ENCODE measurements around the gene ACADVL. TPM values are rescaled to one million over a fixed set of nuclear protein-coding genes. Genes with fewer than 3 reads are reported as not detected.
"Not testable (repeated sequence)": the region's sequence is repeated elsewhere in the genome, so short reads cannot be mapped to it uniquely, and the experiment has no call there.

ACADVL gene
- total RNA-seq, 2 donors from 2014 or later, result 589 to 593 TPM

DNA sequence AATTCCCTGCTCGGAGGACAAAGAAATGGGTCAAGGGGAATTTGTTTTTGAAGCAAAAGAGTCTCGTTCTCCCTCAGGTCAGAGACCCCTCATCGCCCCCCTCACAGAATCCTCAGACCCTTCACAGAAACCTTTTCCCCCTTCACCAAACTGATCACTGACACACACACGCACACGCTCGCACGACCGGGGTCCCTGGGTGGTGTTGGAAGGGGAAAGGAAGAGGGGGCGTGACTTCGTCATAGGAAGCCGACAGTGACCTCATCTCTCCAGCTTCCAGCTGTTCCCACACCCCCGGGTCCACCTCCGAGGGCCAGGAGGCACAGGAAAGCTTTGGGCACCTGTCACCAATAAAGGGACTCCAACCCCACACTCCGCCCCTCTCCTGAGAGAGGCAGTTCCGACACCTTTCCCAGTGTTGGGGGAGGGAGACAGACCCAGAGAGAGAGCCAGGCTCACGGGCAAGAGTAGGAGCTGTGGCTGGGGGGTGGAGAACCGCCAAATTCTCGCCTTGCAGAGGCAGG is 41.7 kb upstream of the ACADVL start:
- WGBS, result 4% methylated on average over 18 of the region's 18 CpGs
- Histone ChIP-seq H3K9me3 (no peaks in the 10 kb centered on the region), H3K27me3 (replicated peaks; ENCODE audit: insufficient read depth) (no peaks in the 10 kb centered on the region), H3K4me1 (replicated peaks) (peaks cover 6% of the 10 kb centered on the region), H3K4me3 (peak overlapping the region; percentile 12 to 19), H3K27ac (no peak overlapping the region), H3K36me3 (no peaks in the 10 kb centered on the region)
- no peak for DNase-seq (ENCODE audit: low spot score)
- TF ChIP-seq POLR2AphosphoS5 (IDR thresholded peaks at IDR 0.05) (no peak), POLR2A (IDR thresholded peaks at IDR 0.05) (no peak)
- TF ChIP-seq, protein P1, sequence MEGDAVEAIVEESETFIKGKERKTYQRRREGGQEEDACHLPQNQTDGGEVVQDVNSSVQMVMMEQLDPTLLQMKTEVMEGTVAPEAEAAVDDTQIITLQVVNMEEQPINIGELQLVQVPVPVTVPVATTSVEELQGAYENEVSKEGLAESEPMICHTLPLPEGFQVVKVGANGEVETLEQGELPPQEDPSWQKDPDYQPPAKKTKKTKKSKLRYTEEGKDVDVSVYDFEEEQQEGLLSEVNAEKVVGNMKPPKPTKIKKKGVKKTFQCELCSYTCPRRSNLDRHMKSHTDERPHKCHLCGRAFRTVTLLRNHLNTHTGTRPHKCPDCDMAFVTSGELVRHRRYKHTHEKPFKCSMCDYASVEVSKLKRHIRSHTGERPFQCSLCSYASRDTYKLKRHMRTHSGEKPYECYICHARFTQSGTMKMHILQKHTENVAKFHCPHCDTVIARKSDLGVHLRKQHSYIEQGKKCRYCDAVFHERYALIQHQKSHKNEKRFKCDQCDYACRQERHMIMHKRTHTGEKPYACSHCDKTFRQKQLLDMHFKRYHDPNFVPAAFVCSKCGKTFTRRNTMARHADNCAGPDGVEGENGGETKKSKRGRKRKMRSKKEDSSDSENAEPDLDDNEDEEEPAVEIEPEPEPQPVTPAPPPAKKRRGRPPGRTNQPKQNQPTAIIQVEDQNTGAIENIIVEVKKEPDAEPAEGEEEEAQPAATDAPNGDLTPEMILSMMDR (IDR thresholded peaks at IDR 0.05), result no peak
- intact Hi-C loops (cut with DNase I), result loop anchor here (5.0 kb wide), 1 partner anchor 131 kb away; no protein-coding TSS in a partner anchor

DNA sequence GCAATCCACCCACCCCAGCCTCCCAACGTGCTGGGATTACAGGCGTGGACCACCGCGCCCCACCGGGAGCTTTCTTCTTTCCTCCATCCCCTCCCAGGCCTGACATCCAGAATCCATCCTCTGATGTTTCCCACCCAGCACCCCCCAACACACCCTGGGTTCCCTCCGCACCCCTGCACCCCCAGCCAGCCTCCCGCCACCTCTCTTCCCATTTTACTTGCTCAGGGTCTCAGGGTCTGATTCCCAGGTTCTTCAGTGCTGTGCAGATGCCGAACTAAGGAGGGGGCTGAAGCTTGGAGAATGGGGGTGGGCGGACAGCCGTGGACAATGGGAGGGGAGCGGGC is 40.8 kb upstream of the ACADVL start:
- Histone ChIP-seq H3K4me1 (replicated peaks) (peaks cover 6% of the 10 kb centered on the region), H3K9me3 (no peaks in the 10 kb centered on the region), H3K36me3 (no peaks in the 10 kb centered on the region), H3K27me3 (replicated peaks; ENCODE audit: insufficient read depth) (no peaks in the 10 kb centered on the region), H3K4me3 (no peak overlapping the region), H3K27ac (no peak overlapping the region)
- intact Hi-C loops (cut with DNase I), result loop anchor here (5.0 kb wide), 1 partner anchor 132 kb away; no protein-coding TSS in a partner anchor
- TF ChIP-seq POLR2A (IDR thresholded peaks at IDR 0.05) (no peak), POLR2AphosphoS5 (IDR thresholded peaks at IDR 0.05) (no peak)
- TF ChIP-seq, protein P1 (IDR thresholded peaks at IDR 0.05), result no peak
- no peak for DNase-seq (ENCODE audit: low spot score)
- 60% methylated on average over 11 of the region's 11 CpGs for WGBS

DNA sequence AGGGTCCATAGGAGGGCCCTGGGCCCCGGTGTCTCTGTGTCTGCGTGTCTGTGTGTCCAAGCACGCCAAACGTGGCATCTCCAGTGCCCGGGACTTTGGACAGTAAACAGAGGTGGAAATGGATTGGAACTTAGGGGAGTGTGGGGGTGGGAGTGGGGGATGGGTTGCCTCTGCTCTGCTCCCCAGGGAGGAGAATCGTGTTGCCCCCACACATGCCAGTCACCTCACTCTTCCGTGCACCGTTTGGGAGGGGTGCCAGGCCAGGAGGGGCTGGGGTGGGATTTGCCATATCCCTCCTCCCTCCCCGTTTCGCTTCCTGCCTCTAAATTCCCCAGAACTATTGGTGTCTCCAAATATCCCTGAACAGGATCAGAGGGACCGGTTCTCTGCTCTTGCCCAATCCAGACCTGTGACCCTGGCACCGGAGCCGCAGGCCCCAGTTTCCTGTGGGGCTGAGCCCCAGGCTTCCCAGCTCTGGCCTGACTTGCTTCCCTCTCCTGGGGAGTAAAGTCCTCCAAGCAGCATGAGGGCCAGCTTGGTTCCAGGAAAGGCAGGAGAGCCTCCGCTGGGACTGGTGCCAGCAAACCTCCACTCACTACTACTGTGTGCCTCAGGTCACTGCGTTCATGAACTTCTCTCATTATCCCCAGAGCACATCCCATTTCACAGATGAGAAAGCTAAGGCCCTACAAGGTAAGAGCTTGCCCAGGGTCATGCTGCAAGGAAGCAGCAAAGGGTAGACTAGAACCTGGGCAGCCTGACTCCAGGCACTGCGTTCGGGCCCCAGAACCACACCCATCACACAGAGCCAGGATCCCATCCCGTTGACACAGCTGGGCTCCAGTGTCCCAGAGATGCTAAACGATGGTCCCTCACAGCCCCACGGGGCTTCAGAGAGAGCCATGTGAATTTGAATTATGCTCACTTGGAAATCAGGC is 40.2 kb upstream of the ACADVL start, which contains the start of gene ASGR1:
TSS of gene ASGR1 (minus strand) at position 54 of the 938 bp plus-strand sequence. CDS start 807 bp downstream, outside the sequence.
- 60% methylated on average over 20 of the region's 20 CpGs for WGBS
- no peak within 1 kb of the TSS for H3K4me3 ChIP-seq
- no peaks in the 10 kb centered on the region for H3K36me3 ChIP-seq
- TF ChIP-seq POLR2A (IDR thresholded peaks at IDR 0.05) (no peak), POLR2AphosphoS5 (IDR thresholded peaks at IDR 0.05) (no peak)
- TF ChIP-seq, protein P1 (IDR thresholded peaks at IDR 0.05), result no peak
- H3K9me3 ChIP-seq, result no peaks in the 10 kb centered on the region
- H3K4me1 ChIP-seq (replicated peaks), result peaks cover 6% of the 10 kb centered on the region
- no peak within 1 kb of the TSS for H3K27ac ChIP-seq
- intact Hi-C loops (cut with DNase I), result loop anchor here (5.0 kb wide), 1 partner anchor 132 kb away; no protein-coding TSS in a partner anchor
- no peaks in the 10 kb centered on the region for H3K27me3 ChIP-seq (replicated peaks; ENCODE audit: insufficient read depth)
- no peak for DNase-seq (ENCODE audit: low spot score)

DNA sequence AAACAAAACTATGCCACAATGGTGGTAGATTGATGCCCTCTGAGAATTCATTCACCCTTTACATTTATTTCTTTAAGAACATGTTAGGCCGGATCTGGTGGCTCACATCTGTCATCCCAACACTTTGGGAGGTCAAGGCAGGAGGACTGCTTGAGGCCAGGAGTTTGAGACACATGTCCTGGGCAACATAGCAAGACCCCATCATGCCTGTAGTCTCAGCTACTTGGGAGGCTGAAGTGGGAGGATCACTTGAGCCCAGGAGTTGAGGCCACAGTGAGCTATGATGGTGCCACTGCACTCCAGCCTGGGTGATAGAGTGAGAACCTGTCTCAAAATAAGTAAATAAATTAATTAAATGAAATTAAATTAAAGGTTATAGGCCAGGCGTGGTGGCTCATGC is 37.6 kb upstream of the ACADVL start:
- H3K4me3 ChIP-seq; H3K27me3 ChIP-seq (replicated peaks; ENCODE audit: insufficient read depth); H3K27ac ChIP-seq; H3K36me3 ChIP-seq; H3K4me1 ChIP-seq (replicated peaks); H3K9me3 ChIP-seq; DNase-seq (ENCODE audit: low spot score); intact Hi-C loops (cut with DNase I): not testable (repeated sequence)
- WGBS, result 94% methylated on average over 2 of the region's 2 CpGs

DNA sequence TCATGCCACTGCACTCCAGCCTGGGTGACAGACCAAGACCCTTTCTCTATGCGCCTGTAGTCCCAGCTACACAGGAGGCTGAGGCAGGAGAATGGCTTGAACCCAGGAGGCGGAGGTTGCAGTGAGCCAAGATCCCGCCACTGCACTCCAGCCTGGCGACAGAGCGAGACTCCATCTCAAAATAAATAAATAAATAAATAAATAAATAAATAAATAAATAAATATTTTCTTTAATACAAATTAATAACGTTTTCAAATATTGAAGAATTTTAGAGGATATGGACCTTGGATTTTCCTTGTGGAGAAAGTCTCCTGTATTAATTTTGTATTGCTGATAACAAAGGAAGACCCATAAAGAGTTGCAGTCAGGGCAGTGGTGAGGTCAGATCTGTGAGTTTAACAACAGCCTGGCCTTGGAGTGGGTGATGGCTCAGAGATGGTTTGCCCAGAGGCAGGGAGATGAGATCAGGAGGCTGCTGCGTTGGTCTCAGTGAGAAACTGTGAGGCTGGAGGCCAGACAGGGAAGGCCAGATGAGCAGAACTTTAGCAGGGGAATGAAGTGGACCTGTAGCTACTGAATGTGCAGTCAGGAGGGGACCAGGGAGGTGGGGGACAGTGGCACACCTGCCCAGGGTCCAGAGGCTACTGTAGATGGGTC is 36.2 kb upstream of the ACADVL start:
- no peaks in the 10 kb centered on the region for H3K9me3 ChIP-seq
- WGBS, result 84% methylated on average over 7 of the region's 7 CpGs
- intact Hi-C loops (cut with DNase I), result no loop called here
- TF ChIP-seq, protein P1 (IDR thresholded peaks at IDR 0.05), result no peak
- TF ChIP-seq POLR2A (IDR thresholded peaks at IDR 0.05), result no peak
- no peak for TF ChIP-seq POLR2AphosphoS5 (IDR thresholded peaks at IDR 0.05)
- no peaks in the 10 kb centered on the region for H3K4me1 ChIP-seq (replicated peaks)
- H3K27me3 ChIP-seq (replicated peaks; ENCODE audit: insufficient read depth), result no peaks in the 10 kb centered on the region
- no peak overlapping the region for H3K4me3 ChIP-seq
- no peaks in the 10 kb centered on the region for H3K36me3 ChIP-seq
- no peak overlapping the region for H3K27ac ChIP-seq
- no peak for DNase-seq (ENCODE audit: low spot score)
